ENCODE results near the gene TMPRSS11A. TPM values are rescaled to one million over a fixed set of nuclear protein-coding genes. Genes with fewer than 3 reads are reported as not detected.

Gene TMPRSS11A
- total RNA-seq, 1 experiment from 2014 or later = not detected

DNA sequence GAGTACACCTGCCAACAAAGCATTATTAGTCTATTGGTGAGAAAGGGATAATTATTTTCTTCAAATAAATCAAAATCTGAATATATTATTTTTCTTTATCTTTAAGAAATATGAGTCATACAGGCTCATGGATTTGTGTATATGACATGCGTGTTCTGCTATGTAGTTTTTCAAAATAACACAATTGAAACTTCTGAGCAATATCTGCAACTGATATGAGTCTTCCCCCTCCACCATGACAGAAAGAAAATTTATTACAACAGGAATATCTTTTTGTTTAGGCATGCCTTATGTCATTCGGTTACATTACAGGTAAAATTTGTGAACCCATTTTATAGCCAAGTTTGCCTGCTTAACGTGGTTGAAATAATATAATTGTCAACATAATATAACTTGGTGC lies 32.0 kb downstream of the TMPRSS11A start (continued):
- TF ChIP-seq, protein P1, sequence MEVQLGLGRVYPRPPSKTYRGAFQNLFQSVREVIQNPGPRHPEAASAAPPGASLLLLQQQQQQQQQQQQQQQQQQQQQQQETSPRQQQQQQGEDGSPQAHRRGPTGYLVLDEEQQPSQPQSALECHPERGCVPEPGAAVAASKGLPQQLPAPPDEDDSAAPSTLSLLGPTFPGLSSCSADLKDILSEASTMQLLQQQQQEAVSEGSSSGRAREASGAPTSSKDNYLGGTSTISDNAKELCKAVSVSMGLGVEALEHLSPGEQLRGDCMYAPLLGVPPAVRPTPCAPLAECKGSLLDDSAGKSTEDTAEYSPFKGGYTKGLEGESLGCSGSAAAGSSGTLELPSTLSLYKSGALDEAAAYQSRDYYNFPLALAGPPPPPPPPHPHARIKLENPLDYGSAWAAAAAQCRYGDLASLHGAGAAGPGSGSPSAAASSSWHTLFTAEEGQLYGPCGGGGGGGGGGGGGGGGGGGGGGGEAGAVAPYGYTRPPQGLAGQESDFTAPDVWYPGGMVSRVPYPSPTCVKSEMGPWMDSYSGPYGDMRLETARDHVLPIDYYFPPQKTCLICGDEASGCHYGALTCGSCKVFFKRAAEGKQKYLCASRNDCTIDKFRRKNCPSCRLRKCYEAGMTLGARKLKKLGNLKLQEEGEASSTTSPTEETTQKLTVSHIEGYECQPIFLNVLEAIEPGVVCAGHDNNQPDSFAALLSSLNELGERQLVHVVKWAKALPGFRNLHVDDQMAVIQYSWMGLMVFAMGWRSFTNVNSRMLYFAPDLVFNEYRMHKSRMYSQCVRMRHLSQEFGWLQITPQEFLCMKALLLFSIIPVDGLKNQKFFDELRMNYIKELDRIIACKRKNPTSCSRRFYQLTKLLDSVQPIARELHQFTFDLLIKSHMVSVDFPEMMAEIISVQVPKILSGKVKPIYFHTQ (CRISPR knock-in tag; IDR thresholded peaks at IDR 0.05) = no peak
- no peak for TF ChIP-seq JUN (CRISPR knock-in tag; IDR thresholded peaks at IDR 0.05)
- TF ChIP-seq, protein P2, sequence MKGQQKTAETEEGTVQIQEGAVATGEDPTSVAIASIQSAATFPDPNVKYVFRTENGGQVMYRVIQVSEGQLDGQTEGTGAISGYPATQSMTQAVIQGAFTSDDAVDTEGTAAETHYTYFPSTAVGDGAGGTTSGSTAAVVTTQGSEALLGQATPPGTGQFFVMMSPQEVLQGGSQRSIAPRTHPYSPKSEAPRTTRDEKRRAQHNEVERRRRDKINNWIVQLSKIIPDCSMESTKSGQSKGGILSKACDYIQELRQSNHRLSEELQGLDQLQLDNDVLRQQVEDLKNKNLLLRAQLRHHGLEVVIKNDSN (CRISPR knock-in tag; IDR thresholded peaks at IDR 0.05) = no peak

DNA sequence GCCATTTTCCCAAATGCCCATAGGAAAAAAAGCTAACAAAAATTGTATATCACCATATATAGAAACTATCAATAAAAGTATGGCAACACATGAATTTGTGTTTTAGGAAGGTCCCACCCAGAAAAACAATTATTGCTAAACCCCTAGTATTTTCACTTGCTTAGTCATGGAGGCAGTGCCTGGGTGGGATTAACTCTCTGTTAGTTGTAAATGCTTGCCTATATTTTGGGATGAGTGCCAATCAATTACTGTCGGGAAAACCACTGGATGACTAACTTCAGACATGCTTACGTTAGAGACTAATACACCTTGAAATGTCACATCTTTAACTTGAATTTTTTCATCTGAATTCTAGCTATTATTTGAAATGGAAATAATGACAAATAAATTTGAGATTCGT lies 33.9 kb downstream of the TMPRSS11A start:
- H3K36me3 Mint-ChIP-seq = no peaks in the 10 kb centered on the region
- H3K4me3 Mint-ChIP-seq = no peak overlapping the region
- CTCF ChIA-PET = no interaction called here
- DNase-seq (ENCODE audit: low spot score) (no peak), ATAC-seq (no peak)
- no peaks in the 10 kb centered on the region for H3K27me3 Mint-ChIP-seq (ENCODE audit: low read depth)
- no peak for TF ChIP-seq ESRRA (CRISPR knock-in tag; IDR thresholded peaks at IDR 0.05; ENCODE audit: borderline replicate concordance)
- peaks cover 9% of the 10 kb centered on the region for H3K4me1 Mint-ChIP-seq
- peaks cover 2% of the 10 kb centered on the region for H3K9me3 Mint-ChIP-seq
- POLR2A ChIA-PET = no interaction called here
- H3K27ac Mint-ChIP-seq = no peak overlapping the region

DNA sequence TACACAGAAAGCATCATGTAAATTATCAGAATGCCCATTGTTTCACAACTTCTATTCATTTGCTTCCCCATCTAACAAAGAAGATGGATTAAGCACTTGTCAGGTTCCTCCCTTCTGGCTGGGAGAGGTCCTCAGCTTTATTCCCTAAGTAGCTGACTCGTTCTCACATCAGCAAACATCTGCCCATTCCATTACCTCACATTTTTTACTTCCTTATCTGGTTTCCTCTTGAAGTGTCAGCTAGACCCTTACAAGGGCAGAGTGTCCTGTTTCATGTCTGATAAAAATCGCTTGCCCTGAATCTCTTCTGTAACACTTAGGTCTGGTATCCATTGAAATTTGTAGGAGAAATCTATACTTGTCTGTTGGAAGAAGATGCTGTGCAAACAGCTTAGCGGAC lies 34.7 kb downstream of the TMPRSS11A start:
- POLR2A ChIA-PET = no interaction called here
- CTCF ChIA-PET = no interaction called here

More for the DNA sequence above, 34.7 kb downstream of the TMPRSS11A start:
- Mint-ChIP-seq H3K4me1 (peaks cover 1% of the 10 kb centered on the region), H3K27me3 (ENCODE audit: low read depth) (no peaks in the 10 kb centered on the region), H3K36me3 (no peaks in the 10 kb centered on the region), H3K27ac (no peak overlapping the region), H3K9me3 (peaks cover 7% of the 10 kb centered on the region), H3K4me3 (no peak overlapping the region)
- TF ChIP-seq, protein P3, sequence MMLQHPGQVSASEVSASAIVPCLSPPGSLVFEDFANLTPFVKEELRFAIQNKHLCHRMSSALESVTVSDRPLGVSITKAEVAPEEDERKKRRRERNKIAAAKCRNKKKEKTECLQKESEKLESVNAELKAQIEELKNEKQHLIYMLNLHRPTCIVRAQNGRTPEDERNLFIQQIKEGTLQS (CRISPR knock-in tag; conservative IDR thresholded peaks at IDR 0.05) = no peak
- TF ChIP-seq ZNF423 (CRISPR knock-in tag; IDR thresholded peaks at IDR 0.05) = no peak
- no peak for TF ChIP-seq OVOL2 (CRISPR knock-in tag; IDR thresholded peaks at IDR 0.05; ENCODE audit: borderline replicate concordance)
- TF ChIP-seq, protein P4, sequence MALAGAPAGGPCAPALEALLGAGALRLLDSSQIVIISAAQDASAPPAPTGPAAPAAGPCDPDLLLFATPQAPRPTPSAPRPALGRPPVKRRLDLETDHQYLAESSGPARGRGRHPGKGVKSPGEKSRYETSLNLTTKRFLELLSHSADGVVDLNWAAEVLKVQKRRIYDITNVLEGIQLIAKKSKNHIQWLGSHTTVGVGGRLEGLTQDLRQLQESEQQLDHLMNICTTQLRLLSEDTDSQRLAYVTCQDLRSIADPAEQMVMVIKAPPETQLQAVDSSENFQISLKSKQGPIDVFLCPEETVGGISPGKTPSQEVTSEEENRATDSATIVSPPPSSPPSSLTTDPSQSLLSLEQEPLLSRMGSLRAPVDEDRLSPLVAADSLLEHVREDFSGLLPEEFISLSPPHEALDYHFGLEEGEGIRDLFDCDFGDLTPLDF (CRISPR knock-in tag; IDR thresholded peaks at IDR 0.05) = no peak
- TF ChIP-seq ZNF671 (CRISPR knock-in tag; IDR thresholded peaks at IDR 0.05) = no peak
- TF ChIP-seq FOXP1 (CRISPR knock-in tag; IDR thresholded peaks at IDR 0.05; ENCODE audit: borderline replicate concordance) = no peak
- TF ChIP-seq SP1 (CRISPR knock-in tag; conservative IDR thresholded peaks at IDR 0.05) = no peak
- TF ChIP-seq, protein P5, sequence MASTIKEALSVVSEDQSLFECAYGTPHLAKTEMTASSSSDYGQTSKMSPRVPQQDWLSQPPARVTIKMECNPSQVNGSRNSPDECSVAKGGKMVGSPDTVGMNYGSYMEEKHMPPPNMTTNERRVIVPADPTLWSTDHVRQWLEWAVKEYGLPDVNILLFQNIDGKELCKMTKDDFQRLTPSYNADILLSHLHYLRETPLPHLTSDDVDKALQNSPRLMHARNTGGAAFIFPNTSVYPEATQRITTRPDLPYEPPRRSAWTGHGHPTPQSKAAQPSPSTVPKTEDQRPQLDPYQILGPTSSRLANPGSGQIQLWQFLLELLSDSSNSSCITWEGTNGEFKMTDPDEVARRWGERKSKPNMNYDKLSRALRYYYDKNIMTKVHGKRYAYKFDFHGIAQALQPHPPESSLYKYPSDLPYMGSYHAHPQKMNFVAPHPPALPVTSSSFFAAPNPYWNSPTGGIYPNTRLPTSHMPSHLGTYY (CRISPR knock-in tag; IDR thresholded peaks at IDR 0.05) = no peak
- TF ChIP-seq CBFB (CRISPR knock-in tag; IDR thresholded peaks at IDR 0.05; ENCODE audit: low read depth) = no peak
- TF ChIP-seq NFATC4 (CRISPR knock-in tag; IDR thresholded peaks at IDR 0.05) = no peak
- no peak for TF ChIP-seq FOXK1 (CRISPR knock-in tag; IDR thresholded peaks at IDR 0.05)
- TF ChIP-seq, protein P6, sequence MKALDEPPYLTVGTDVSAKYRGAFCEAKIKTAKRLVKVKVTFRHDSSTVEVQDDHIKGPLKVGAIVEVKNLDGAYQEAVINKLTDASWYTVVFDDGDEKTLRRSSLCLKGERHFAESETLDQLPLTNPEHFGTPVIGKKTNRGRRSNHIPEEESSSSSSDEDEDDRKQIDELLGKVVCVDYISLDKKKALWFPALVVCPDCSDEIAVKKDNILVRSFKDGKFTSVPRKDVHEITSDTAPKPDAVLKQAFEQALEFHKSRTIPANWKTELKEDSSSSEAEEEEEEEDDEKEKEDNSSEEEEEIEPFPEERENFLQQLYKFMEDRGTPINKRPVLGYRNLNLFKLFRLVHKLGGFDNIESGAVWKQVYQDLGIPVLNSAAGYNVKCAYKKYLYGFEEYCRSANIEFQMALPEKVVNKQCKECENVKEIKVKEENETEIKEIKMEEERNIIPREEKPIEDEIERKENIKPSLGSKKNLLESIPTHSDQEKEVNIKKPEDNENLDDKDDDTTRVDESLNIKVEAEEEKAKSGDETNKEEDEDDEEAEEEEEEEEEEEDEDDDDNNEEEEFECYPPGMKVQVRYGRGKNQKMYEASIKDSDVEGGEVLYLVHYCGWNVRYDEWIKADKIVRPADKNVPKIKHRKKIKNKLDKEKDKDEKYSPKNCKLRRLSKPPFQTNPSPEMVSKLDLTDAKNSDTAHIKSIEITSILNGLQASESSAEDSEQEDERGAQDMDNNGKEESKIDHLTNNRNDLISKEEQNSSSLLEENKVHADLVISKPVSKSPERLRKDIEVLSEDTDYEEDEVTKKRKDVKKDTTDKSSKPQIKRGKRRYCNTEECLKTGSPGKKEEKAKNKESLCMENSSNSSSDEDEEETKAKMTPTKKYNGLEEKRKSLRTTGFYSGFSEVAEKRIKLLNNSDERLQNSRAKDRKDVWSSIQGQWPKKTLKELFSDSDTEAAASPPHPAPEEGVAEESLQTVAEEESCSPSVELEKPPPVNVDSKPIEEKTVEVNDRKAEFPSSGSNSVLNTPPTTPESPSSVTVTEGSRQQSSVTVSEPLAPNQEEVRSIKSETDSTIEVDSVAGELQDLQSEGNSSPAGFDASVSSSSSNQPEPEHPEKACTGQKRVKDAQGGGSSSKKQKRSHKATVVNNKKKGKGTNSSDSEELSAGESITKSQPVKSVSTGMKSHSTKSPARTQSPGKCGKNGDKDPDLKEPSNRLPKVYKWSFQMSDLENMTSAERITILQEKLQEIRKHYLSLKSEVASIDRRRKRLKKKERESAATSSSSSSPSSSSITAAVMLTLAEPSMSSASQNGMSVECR (CRISPR knock-in tag; IDR thresholded peaks at IDR 0.05; ENCODE audit: borderline replicate concordance) = no peak
- TF ChIP-seq, protein P7, sequence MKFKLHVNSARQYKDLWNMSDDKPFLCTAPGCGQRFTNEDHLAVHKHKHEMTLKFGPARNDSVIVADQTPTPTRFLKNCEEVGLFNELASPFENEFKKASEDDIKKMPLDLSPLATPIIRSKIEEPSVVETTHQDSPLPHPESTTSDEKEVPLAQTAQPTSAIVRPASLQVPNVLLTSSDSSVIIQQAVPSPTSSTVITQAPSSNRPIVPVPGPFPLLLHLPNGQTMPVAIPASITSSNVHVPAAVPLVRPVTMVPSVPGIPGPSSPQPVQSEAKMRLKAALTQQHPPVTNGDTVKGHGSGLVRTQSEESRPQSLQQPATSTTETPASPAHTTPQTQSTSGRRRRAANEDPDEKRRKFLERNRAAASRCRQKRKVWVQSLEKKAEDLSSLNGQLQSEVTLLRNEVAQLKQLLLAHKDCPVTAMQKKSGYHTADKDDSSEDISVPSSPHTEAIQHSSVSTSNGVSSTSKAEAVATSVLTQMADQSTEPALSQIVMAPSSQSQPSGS (CRISPR knock-in tag; IDR thresholded peaks at IDR 0.05; ENCODE audit: borderline replicate concordance, low read depth) = no peak
- TF ChIP-seq, protein P8, sequence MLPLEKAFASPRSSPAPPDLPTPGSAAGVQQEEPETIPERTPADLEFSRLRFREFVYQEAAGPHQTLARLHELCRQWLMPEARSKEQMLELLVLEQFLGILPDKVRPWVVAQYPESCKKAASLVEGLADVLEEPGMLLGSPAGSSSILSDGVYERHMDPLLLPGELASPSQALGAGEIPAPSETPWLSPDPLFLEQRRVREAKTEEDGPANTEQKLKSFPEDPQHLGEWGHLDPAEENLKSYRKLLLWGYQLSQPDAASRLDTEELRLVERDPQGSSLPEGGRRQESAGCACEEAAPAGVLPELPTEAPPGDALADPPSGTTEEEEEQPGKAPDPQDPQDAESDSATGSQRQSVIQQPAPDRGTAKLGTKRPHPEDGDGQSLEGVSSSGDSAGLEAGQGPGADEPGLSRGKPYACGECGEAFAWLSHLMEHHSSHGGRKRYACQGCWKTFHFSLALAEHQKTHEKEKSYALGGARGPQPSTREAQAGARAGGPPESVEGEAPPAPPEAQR (CRISPR knock-in tag; IDR thresholded peaks at IDR 0.05) = no peak
- TF ChIP-seq ESRRA (CRISPR knock-in tag; IDR thresholded peaks at IDR 0.05; ENCODE audit: borderline replicate concordance) = no peak
- no peak for TF ChIP-seq TEAD1 (CRISPR knock-in tag; IDR thresholded peaks at IDR 0.05)
- TF ChIP-seq NFE2L1 (CRISPR knock-in tag; IDR thresholded peaks at IDR 0.05) = no peak
- DNase-seq (ENCODE audit: low spot score) = no peak
- no peak for ATAC-seq

Measured in WTC11 (cell line).